Measurements from ENCODE around the gene PIAS2.

DNA sequence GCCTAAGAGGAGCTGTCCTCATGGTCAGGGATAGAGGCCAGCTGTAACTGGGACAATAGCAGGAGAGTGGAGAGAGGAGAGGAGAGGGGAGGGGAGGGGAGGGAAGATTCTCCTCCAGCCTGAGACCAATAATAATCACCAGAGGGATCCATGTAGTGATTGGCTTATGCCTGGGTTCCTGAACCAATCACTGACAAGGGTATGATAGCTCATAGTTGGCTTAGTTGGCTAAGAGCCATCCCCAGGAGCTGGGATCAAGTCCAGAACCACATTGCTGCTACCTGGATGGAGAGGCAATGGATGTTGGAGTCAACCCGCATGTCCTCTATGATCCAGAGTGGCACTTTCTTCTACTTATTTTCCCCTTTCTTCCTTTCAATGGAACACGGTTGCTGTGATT, 152.7 kb downstream of the PIAS2 start:
- TF ChIP-seq CTCF (conservative IDR thresholded peaks at IDR 0.05 in 1 of 2, IDR thresholded peaks at IDR 0.05 in 1 of 2; ENCODE audit: extremely low read depth in 1 of 2, insufficient read depth in 1 of 2, low read depth in 1 of 2, low read length in 2 of 2), result no peak
- no peak for TF ChIP-seq EZH2 (IDR thresholded peaks at IDR 0.05; ENCODE audit: borderline replicate concordance, low read length)

Measured in mammary epithelial cell (primary cell).